Epithelial cell of esophagus (primary cell): ENCODE data around the gene CFAP20DC.
"Not testable (repeated sequence)": the region's sequence is repeated elsewhere in the genome, so short reads cannot be mapped to it uniquely, and the experiment has no call there.

Source experiments
- DNase-seq: peaks from one replicate; pipeline ENCODE4 v3.0.0; 2010; ENCODE audit warnings: low read depth
- H3K4me3 ChIP-seq: 2 replicates; pipeline ENCODE4 v1.5.1; 2011; ENCODE audit warnings: mild to moderate bottlenecking, low read length, control low read depth
- CTCF ChIP-seq: IDR thresholded peaks from 2 replicates; pipeline ENCODE4 v1.5.1; 2011; ENCODE audit warnings: low read depth, mild to moderate bottlenecking, low read length, control low read depth, inconsistent platforms; ENCODE audit not compliant: insufficient read depth; ENCODE audit errors: missing control alignments

CFAP20DC gene

DNA sequence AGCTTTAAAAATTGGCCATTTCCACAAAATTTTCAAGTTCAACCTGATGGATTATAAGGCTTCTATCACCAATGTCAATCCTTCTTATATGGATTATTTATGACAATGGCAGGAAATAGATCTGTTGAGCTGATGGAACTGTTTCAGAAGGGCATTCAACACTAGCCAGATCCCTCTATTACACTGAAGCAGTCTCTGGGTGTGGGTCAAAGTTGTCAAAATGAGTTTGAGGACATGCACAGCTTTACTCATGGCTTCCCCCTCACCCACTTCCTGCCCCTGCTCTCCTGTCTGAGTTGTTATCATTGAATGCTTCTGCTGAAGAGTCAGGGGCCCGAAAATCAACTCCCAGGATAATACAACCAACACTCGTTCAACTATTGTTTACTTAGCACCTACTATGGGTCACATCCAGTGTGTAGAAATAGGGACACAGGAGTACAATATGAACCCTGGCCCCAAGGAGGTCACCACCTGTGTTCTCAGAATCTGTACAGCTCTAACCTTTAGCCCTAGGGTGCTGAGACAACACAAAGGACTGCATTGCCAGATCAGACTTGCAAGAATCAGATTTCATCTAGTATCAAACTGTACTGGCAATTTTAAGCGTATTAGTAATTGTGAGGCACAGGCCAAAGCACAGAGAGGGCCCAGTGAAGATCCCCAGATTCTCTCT, 341.6 kb downstream of the CFAP20DC start:
- no peak overlapping the region for H3K4me3 ChIP-seq
- TF ChIP-seq CTCF, result no peak
- DNase-seq, result no peak

- no peak for DNase-seq
- no peak overlapping the region for H3K4me3 ChIP-seq
- TF ChIP-seq CTCF, result no peak
Observed at GRCh38 chr3:58707390-58707930, 342.4 kb downstream of the CFAP20DC start.

DNA sequence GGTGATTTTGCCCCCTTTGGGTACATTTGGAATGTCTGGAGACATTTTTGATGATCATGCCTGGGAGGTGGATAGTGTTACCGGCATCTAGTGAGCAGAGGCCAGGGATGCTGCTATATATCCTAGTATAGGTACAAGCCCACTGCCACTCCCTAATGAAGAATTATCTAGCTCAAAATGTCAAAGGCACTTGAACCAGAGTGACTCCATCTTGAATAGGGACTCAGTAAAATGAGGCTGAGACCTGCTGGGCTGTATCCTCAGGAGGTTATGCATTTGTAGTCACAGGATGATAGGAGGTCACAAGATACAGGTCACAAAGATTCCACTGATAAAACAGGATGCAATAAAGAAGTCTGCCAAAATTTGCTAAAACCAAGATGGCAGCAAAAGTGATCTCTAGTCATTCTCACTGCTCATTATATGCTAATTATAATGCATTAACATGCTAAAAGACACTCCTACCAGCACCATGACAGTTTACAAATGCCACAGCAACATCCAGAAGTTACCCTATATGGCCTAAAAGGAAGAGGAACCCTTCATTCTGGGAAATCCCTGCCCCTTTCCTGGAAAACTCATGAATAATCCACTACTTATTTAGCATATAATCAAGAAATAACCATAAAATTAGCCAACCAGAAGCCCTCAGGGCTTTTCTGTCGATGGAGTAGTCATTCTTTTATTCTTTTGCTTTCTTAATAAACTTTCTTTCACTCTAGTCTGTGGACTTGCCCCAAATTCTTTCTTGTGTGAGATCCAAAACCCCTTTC, 343.2 kb downstream of the CFAP20DC start:
- no peak for TF ChIP-seq CTCF
- H3K4me3 ChIP-seq, result no peak overlapping the region
- no peak for DNase-seq

DNA sequence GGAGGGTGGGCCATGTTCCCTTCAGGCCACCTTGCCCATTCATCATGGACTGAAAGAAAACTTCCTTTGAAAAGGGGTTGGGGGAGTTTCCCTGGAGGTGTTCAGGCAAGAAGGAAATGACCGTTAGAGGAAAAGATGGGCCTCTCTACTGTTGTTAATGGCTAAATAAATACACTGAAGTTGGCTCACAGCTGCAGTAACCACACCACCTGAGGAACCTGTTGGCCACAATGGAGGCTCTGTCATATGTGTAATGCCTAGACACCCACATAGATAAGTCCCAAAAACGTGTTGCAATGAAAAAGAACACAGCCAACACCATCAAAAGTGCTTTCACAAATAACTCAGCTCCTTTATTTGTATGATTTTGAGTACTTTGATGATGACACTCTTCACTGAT, 345.1 kb downstream of the CFAP20DC start:
- peak; percentile 12 for DNase-seq
- no peak for TF ChIP-seq CTCF
- no peak overlapping the region for H3K4me3 ChIP-seq

- not testable (repeated sequence) for H3K4me3 ChIP-seq
- peak; percentile 60 for DNase-seq
Observed at GRCh38 chr3:58704304-58704703, 345.5 kb downstream of the CFAP20DC start.

DNA sequence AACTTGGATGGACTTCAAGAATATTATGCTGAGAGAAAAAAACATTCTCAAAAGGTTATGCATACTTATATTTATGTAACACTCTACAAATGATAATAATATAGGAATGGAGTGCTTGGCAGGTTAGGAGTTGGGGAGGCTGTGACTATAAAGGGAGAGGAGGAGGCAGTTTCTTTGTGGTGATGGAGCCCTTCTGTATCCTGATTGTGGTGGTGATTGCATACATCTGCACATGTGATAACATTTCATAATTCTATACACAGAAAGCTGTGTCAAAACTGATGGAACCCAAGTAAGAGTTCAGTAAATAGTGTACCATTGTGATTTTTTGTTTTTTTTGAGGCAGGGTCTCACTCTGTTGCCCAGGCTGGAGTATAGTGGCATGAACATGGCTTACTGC, 351.6 kb downstream of the CFAP20DC start:
- DNase-seq, result no peak
- no peak for TF ChIP-seq CTCF
- H3K4me3 ChIP-seq, result no peak overlapping the region

DNA sequence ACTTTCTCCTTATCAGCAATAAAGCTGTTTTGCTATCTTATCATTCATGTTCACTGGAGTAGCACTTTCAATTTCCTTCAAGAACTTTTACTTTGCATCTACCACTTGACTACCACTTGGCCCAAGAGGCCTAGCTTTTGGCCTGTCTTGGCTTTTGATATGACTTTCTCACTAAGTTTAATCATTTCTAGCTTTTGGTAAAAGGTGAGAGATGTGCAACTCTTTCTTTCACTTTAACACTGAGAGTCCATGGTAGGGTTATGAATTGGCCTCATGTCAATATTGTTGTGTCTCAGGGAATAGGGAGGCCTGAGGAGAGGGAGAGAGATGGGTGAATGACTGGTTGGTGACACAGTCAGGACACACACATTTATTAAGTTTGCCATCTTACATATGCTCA, 352.3 kb downstream of the CFAP20DC start:
- DNase-seq, result no peak
- H3K4me3 ChIP-seq, result no peak overlapping the region
- TF ChIP-seq CTCF, result no peak

GRCh38 chr3:58696813-58697212, 353.0 kb downstream of the CFAP20DC start:
- H3K4me3 ChIP-seq, DNase-seq: not testable (repeated sequence)
